Right renal pelvis (tissue), 4 donors: ENCODE data around the gene KRT3. TPM values are rescaled to one million over a fixed set of nuclear protein-coding genes. Genes with fewer than 3 reads are reported as not detected.

Experiments used
- DNase-seq, 4 donors: peaks; one replicate each; pipeline ENCODE4 v3.0.0-alpha.2; 2013; ENCODE audit warnings: low read depth in 4 of 4, low spot score in 3 of 4, missing footprints in 1 of 4
- polyA plus RNA-seq, 4 donors: library from polyadenylated mRNA; unstranded; fragments of 120-200 nt; gene quantifications; one replicate each; pipeline ENCODE4 v1.2.1, GENCODE V29; 2013; ENCODE audit not compliant: insufficient read length in 4 of 4

KRT3 gene
- polyA plus RNA-seq, 4 donors = not detected

DNA sequence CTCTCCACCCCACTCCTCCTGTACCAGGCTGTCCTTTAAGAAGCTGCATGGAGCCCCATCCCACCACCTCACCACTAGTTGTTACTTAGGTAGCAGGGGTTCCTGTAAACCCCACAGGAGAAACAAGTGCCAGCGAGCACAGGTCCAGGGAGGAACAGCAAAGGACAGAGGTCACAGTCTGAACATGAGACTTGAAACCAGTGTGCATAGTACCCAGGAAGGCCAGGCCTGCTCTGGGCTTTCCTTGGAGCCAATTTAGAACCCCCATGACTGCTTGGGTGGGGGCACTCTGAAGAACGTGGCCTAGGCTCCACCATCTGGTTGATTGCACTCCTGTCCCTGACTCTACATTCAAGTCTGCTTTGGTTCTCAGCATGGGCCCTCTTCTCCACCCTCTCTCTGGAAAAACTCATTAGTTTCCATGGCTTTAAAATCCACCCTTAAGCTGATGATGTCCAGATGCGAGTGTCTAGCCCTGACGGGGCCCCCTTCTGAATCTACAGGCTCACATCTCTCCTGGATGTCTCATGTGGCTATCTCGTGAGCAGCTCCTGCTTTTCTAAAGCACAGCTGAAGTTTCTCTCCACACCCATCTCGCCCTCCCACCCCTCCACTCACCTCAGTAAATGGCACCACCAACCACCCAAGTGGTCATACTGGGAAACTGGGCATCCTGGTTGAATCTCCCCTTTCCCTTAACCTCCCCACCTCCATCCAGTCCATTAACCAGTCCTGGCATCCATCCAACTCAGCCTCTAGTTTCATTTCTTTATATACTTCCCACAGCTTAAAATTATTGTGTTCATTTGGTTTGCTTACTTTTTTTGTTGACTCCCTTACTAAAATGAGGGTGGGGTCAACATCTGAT is 8.4 kb downstream of the KRT3 start:
- DNase-seq = no peak

DNA sequence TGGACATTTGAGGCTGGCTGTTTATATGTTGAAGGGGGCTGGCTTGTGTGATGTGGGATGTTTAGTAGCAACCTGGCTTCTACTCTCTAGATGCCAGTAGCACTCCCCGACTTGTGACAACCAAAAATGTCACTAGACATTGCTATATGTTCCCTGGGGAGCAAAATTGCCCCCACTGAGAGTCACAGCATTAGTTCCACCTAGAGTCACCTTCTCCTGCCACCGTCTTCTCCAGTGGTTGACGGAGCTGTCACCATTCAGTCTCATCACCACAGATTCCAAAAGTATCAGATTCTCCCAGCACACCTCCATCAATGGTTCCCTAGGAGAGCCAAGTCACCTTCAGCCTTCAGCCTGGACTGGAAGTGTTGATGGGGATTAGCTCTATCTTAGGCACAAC is 11.0 kb downstream of the KRT3 start:
- DNase-seq = no peak

- no peak for DNase-seq
These were observed 12.2 kb downstream of the KRT3 start for GRCh38 chr12:52783563-52784316.

- DNase-seq = no peak
These were observed 13.4 kb downstream of the KRT3 start for GRCh38 chr12:52782502-52782901.

DNA sequence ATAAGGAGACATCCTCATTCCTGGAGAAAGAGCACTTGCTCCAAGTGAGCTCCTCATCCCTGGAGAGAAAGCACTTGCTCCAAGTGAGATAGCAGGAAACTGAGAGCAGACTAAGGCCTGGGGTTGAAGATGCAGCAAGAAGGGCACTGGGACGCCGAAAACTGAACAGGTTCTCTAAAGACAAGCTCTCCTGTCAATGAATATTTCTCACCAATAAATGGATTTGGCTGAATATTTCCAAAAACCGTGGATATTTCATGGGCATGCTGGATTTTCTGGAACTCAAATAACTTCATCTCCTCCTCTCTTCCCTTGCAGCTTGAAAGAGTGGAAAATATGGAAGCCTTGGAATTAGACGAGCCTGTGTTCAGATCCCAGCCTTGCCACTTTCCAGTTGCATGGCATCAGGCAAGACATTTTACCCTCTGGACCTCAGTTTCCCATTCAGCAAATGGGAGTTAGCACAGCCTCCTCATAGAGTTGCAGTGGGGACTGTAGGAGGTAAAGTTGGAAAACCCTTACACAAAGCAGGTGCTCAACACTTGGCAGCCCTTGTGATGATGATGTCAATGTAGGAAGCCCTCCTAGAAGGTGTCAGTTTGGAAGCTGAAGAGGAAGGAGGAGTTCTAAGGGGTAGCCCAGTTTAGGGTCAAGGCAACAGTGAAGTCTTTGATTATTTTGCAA is 14.4 kb downstream of the KRT3 start:
- no peak for DNase-seq

DNA sequence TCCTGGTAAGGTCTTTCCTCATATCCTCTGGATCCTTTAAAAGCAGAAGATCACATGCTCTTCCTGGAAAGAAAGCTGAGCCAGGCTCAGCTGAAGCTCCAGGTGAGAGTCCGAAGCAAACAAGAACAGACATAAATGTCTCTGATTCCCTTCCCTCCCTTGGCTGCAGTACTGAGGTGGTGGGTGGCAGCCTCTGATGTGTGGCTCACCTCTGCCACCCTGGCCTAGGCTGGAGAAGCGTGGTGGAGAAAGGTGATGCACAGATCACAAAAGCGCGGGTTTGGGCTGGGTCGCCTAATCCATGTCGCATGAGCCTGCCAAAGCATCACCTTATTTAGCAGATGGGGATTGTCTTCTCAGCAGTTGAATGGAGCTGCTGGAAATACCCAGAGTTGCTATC is 16.0 kb downstream of the KRT3 start:
- no peak for DNase-seq

DNA sequence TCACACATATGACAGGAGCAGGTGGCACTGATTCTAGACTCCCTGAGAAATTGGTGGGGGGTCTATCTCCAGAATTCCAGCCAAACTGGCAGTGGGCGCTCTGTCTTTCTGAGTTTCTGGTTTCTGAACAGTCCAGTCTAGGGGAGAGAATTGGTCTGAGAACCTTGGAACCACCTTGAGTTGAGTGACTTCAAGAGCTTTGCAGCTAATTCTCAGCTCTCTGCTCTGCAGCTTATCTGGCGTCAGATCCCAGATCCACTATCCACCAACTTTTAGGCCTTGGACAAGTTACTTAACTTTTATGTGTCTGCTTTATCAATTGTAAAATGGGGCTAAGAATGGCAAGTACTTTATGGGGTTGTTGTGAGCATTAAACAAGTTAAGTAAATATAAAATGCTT is 17.1 kb downstream of the KRT3 start:
- DNase-seq = no peak

DNA sequence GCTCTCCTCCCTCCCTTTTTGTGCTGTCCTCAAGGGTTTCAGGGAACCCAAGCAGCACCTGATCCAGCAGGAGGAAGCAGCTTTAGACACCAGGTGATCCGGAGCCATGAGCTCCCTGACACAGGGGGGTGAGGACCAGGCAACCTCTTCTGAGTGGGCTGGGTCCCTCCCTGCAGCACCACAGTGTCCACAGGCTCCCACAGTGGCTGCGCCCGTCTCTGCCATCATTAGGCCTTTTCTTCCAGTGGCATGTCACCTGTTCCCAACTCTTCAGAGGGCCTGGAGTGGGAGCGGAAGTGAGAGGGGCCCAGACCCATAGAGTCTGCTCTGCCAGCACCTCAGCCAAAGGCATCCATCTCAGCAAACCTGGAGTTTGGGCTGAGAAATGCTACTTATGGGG is 18.4 kb downstream of the KRT3 start:
- DNase-seq = no peak

DNA sequence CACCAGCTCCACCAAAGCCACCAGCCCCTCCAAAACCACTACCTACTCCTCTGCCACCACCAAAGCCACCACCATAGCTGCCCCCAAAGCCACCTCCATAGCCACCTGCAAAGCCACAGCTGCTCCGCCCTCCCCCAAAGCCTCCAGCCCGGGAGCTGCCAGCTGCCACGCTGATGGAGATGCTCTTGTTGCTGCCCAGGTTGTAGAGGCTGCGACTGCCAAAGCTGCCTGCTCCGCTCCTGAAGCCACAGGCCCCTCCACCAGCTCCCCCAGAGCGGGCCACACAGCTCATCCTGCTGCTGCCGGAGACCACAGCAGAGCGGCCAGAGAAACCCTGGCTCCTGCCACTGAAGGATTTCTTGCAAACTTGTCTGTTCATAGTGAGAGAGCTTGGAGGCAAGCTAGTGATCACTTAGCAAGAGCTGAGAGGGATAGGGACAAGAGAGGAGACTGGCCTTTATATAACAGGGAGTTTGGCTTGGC is 19.0 kb downstream of the KRT3 start, which contains the start of gene KRT76:
TSS of gene KRT76 (minus strand) at position 433 of the 483 bp plus-strand sequence. CDS start at position 379, 54 bp downstream.
- no peak for DNase-seq

GRCh38 chr12:52776435-52776834 is 19.5 kb downstream of the KRT3 start:
- DNase-seq = no peak

DNA sequence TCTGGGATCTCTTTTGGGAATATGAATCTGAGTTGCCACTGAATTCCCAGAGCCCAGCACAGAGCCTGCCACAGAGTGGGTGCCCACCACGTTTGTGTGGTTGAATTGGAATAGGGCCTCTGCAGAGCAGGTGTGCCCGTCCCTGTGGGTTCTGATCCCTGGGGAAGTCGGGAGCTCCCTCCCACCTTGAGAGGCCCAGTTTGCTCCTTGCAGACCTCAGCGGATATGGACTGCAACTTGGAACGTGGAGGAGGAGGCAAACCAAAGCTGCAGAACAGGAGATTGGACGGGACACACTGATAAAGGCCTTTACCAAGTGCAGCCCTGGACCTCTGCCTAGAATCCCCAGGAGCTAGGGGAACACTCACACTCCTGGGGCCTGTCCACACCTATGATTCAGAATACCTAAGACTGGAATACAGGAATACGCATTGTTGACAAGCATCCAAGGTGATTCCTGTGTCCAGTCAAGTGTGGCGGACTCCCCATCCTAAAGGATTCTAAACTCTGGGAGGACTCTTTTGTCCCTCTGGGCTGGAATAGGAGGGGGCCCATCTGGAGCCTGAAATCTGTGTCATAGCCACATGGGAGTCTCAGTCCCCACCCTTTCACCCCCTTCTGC is 21.2 kb downstream of the KRT3 start:
- DNase-seq = no peak

DNA sequence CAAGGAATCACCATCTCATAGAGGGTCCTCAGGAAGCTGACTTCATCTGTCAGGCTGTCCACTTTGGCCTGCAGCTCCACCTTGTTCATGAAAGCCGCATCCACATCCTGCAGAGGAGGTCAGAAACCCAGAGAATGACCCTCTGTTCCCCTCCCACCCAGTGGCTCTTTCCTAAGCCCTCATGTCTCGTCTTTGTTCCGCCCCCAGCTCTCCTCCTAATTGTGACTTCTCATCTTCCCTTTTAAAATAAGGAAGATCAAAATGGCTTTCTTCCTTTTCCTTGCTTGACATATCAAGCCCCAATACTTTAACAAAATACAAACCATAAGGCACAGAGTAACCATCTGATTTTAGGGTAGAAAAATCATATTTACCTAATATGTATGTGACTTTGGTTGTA is 23.1 kb downstream of the KRT3 start:
- DNase-seq = no peak

DNA sequence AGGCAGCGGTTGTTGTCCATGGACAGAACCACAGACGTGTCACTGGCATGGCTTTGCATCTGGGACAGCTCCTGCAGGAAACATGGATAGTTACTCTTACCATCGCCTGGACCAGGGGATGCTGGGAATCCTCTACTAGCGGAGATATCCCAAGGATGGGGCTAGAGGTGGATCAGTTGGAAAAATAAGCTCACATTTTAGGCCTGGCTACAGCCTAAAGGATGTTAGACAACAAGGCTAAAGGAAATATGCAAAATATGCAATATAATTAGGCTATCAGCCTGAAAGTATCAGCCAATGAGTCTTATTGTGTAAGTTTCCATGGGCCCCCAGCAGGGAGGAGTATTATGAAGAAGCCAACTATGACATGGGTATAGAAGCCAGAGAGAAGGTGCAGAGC is 23.7 kb downstream of the KRT3 start:
- DNase-seq = no peak

DNA sequence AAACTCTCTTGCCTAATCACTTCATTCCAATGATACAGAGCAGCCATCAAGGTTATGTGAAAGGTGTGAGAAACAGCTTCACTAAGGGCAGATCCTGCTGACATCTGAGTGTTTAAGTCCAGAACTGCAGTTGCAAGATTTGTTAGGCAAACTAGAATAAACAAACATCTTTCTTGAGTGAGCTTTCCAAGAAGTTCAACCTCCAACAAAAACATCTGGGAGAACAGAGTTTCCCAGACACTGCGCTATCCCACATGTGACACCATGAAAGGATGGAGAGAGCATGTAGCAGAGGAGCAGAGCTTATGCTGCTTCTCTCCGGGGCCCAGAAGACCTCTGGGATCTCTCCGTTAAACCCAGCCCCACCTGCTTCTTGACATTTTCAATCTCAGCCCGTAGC is 24.4 kb downstream of the KRT3 start:
- no peak for DNase-seq

DNA sequence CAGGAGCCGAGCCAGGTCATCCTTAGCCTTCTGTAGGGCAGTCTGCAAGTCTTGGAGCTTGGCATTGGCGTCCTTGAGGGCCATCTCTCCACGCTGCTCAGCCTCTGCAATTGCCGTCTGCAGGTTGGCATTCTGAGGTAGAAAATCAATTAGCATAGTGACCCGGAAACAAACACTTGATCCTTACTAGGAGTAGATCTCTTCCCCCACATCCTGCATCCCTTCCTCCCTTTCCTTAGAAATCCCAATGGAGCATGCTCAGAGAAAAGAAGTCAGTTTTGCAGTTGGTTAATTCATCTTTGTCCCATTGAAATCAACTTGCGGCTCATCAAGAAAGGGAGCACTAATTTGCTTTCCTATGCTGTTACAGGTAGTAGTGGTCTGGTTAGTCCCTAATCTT is 24.8 kb downstream of the KRT3 start:
- DNase-seq = no peak

DNA sequence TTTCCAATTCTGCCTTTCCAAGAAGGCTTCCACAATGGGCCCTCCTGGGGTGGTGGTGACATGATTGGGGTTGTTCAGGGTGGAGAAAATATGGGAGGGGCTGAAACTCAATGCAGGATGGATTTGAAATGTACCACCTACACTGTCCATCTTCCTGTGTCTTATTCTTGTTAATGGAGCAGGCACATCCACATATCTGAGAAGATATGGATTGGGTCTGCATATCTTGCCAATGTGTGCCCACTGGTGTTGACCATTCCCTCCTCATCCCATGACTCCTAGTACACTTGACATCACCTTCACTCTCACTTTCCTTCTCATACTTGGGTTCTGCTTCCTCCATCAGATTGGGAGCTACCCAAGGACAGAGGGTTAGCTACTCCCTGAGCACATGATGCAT is 26.0 kb downstream of the KRT3 start:
- no peak for DNase-seq

DNA sequence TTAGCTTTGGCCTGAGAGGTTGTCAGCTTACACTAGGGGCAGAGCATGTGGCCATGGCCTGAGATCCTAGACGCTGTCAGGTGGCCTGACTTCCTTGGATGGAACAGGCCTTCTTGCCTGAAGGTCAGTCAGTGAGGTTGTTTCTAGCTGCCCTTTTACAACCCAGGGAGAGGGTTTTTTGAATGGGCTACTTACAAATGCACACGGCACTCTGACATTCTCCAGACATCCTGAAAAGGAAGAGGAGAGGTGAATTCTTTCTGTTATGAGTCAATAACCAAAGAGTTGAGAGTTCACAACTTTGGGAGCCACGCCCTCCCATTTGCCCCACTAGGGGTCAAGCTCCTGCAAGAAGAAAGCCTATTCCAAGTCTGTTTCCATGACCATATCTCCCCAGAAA is 26.6 kb downstream of the KRT3 start:
- DNase-seq = no peak

DNA sequence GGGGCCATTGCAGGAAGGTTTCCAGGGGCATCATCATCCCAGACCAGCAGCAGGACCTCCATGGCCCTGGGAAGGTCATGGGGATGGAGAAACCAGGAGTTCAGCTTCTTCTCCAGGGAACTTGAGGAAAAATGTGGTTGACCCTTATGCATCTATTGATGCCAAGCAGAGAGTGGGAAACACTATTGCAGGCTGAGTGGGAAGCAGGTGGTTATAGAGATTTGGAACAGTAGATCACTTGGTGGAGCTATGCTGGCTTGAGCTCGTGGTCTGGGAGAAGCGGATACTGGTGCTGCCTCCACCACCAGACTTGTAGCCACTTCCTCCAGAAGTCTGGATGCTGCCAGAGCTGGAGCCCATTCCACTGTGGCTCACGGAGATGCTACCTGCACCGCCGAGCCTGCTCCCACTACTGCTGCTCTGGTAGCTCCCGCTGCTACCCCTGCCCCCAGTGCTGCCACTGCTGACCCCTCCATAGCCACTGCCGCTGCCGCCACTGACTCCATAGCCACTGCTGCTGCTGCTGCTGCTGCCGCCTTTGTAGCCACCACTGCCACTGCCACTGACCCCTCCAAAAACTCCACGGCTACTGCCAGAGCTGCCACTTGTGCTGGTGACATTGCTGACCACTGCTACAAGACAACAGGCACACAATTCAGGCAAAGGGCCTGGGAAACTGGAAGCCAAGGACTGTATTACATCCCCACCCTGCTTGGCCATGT is 27.3 kb downstream of the KRT3 start:
- DNase-seq = no peak

GRCh38 chr12:52767427-52767826 is 28.5 kb downstream of the KRT3 start:
- no peak for DNase-seq

DNA sequence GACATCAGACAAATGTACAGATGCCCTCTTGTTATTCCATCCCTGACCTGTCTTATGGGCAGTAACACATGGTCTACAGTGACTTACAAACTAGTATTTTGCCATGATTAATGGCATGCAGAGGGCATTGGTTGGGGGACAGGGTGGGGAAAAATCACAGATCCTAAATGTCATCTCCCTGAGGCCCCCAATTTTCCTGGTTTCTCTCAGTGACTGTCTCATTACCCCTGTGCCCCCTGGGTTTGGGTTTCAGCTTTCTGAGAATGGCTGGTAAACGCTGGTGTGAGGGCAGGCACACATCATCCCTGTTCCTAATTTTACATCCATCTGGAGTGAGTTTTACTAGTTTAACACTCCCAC is 28.9 kb downstream of the KRT3 start:
- DNase-seq = no peak
